ENCODE data around the gene OR52L1.

- TF ChIP-seq CTCF (conservative IDR thresholded peaks at IDR 0.05; ENCODE audit: low read depth, low read length) (no peak), EZH2 (IDR thresholded peaks at IDR 0.05; ENCODE audit: borderline replicate concordance, low read depth, low read length, poor library complexity, severe bottlenecking) (no peak)
Measured at GRCh38 chr11:5992150-5992549, 5.4 kb upstream of the OR52L1 start.
